ENCODE data around the gene SLC25A21. TPM values are rescaled to one million over a fixed set of nuclear protein-coding genes. Genes with fewer than 3 reads are reported as not detected.
"Not testable (repeated sequence)": the region's sequence is repeated elsewhere in the genome, so short reads cannot be mapped to it uniquely, and the experiment has no call there.

The SLC25A21 gene
- total RNA-seq, 1 donor from 2014 or later: 6.4 TPM

DNA sequence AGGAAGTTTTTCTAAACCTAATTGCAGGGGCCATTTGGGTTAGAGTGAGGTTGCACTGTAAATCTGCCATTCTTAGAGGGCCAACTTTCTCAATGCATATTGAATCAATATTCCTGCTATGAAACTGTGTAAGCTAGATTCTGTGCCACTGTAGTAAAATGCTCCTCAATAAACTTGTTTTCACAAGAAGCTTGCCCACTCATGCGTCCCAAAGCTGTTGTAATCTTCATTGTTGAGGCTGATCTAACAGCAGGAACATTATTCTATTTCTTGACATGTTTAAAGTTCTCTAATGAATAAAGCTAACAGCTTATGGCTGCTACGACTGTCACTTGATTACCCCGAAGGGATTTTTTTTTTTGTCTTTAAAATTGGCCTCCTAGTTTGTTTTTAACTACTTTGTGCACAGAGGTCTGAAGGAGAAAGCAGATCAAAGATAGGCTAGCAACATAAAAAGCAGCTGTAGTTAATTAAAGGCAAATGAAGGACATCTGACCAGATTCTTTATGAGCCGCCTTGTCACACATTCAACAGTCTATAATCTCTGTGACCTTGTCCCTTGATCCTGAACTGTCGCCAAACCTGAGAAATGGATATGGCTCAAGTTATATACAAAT is 267.0 kb downstream of the SLC25A21 start:
- Mint-ChIP-seq H3K36me3 (no peaks in the 10 kb centered on the region), H3K27me3 (ENCODE audit: insufficient read depth, low read depth) (peaks cover 4% of the 10 kb centered on the region), H3K9me3 (no peaks in the 10 kb centered on the region), H3K27ac (no peak overlapping the region), H3K4me1 (peaks cover 7% of the 10 kb centered on the region), H3K4me3 (no peak overlapping the region)
- H3K4me3 ChIP-seq: no peak overlapping the region
- peak; percentile 11 for DNase-seq (ENCODE audit: low spot score)
- no peak overlapping the region for H3K27ac ChIP-seq
- peaks cover 11% of the 10 kb centered on the region for H3K4me1 ChIP-seq
- H3K9me3 ChIP-seq (ENCODE audit: low read depth): no peaks in the 10 kb centered on the region
- H3K9ac ChIP-seq: no peak overlapping the region
- no peaks in the 10 kb centered on the region for H3K79me2 ChIP-seq (ENCODE audit: low read depth)
- H4K20me1 ChIP-seq (ENCODE audit: low read depth): peaks cover 5% of the 10 kb centered on the region
- no peaks in the 10 kb centered on the region for H3F3A ChIP-seq (ENCODE audit: low read depth)
- no peaks in the 10 kb centered on the region for H3K27me3 ChIP-seq
- H3K4me2 ChIP-seq: peak overlapping the region; percentile 21
- no peaks in the 10 kb centered on the region for H3K36me3 ChIP-seq
- H2AFZ ChIP-seq (replicated peaks): no peak overlapping the region
- TF ChIP-seq EZH2phosphoT487 (IDR thresholded peaks at IDR 0.05) (no peak), EZH2 (IDR thresholded peaks at IDR 0.05) (no peak)
- TF ChIP-seq, protein P1, sequence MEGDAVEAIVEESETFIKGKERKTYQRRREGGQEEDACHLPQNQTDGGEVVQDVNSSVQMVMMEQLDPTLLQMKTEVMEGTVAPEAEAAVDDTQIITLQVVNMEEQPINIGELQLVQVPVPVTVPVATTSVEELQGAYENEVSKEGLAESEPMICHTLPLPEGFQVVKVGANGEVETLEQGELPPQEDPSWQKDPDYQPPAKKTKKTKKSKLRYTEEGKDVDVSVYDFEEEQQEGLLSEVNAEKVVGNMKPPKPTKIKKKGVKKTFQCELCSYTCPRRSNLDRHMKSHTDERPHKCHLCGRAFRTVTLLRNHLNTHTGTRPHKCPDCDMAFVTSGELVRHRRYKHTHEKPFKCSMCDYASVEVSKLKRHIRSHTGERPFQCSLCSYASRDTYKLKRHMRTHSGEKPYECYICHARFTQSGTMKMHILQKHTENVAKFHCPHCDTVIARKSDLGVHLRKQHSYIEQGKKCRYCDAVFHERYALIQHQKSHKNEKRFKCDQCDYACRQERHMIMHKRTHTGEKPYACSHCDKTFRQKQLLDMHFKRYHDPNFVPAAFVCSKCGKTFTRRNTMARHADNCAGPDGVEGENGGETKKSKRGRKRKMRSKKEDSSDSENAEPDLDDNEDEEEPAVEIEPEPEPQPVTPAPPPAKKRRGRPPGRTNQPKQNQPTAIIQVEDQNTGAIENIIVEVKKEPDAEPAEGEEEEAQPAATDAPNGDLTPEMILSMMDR (IDR thresholded peaks at IDR 0.05): no peak

DNA sequence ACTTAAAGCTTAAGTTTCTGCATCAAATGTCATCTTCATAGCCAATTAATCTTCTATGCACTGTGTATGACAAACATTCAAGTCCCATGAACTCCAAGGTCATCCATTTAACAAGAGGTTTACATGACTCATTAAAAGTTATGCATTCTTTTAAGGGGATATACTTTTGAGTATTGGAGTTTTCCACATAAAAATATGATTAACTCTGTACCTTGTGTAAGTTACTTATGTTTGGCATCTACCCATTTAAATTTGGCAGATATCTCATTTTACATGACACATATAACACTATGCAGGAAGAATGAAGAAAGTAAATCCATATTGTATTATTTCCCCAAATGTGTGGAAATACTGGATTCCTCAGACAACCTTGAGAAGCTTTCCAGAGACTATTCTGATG is 270.5 kb downstream of the SLC25A21 start:
- no peak overlapping the region for H3K27ac ChIP-seq
- no peaks in the 10 kb centered on the region for H3K36me3 Mint-ChIP-seq
- peaks cover 6% of the 10 kb centered on the region for H3K27me3 Mint-ChIP-seq (ENCODE audit: insufficient read depth, low read depth)
- no peaks in the 10 kb centered on the region for H3K9me3 ChIP-seq (ENCODE audit: low read depth)
- H4K20me1 ChIP-seq (ENCODE audit: low read depth): peaks cover 5% of the 10 kb centered on the region
- DNase-seq (ENCODE audit: low spot score): no peak
- H3K4me1 Mint-ChIP-seq: peaks cover 7% of the 10 kb centered on the region
- no peaks in the 10 kb centered on the region for H3K79me2 ChIP-seq (ENCODE audit: low read depth)
- H3K4me3 ChIP-seq: no peak overlapping the region
- H3K36me3 ChIP-seq: no peaks in the 10 kb centered on the region
- H3F3A ChIP-seq (ENCODE audit: low read depth): no peaks in the 10 kb centered on the region
- H3K4me3 Mint-ChIP-seq: no peak overlapping the region
- TF ChIP-seq EZH2 (IDR thresholded peaks at IDR 0.05) (no peak), EZH2phosphoT487 (IDR thresholded peaks at IDR 0.05) (no peak)
- TF ChIP-seq, protein P1 (IDR thresholded peaks at IDR 0.05): no peak
- no peak overlapping the region for H3K9ac ChIP-seq
- H3K4me2 ChIP-seq: no peak overlapping the region
- peaks cover 11% of the 10 kb centered on the region for H3K4me1 ChIP-seq
- no peak overlapping the region for H3K27ac Mint-ChIP-seq
- H3K27me3 ChIP-seq: no peaks in the 10 kb centered on the region
- no peaks in the 10 kb centered on the region for H3K9me3 Mint-ChIP-seq
- no peak overlapping the region for H2AFZ ChIP-seq (replicated peaks)

DNA sequence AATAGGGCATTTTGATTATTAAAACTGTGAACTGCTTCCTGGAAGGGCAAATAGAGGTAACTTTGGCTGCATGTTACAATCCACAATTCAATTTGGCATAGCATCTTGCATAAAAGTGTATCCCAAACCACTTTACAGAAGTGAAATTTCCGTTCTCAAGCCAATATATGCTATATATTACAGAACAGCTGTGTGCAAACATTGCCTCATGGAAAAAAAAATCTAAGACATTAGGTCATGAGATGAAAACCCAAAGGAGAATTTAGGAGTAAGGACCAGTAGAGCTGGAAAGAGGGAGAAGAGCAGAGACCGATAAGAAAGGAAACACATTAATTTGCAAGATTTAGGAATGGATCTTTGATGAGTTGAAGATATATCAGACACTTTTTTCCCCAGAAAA is 271.6 kb downstream of the SLC25A21 start:
- H3K9ac ChIP-seq: no peak overlapping the region
- no peak overlapping the region for H3K4me3 ChIP-seq
- H3F3A ChIP-seq (ENCODE audit: low read depth): no peaks in the 10 kb centered on the region
- no peak overlapping the region for H2AFZ ChIP-seq (replicated peaks)
- no peak overlapping the region for H3K27ac ChIP-seq
- H3K27me3 ChIP-seq: no peaks in the 10 kb centered on the region
- H3K9me3 ChIP-seq (ENCODE audit: low read depth): no peaks in the 10 kb centered on the region
- H3K4me3 Mint-ChIP-seq: no peak overlapping the region
- H3K9me3 Mint-ChIP-seq: no peaks in the 10 kb centered on the region
- peaks cover 9% of the 10 kb centered on the region for H3K4me1 ChIP-seq
- TF ChIP-seq EZH2 (IDR thresholded peaks at IDR 0.05) (no peak), EZH2phosphoT487 (IDR thresholded peaks at IDR 0.05) (no peak)
- TF ChIP-seq, protein P1 (IDR thresholded peaks at IDR 0.05): no peak
- H3K27ac Mint-ChIP-seq: no peak overlapping the region
- H3K4me1 Mint-ChIP-seq: peaks cover 7% of the 10 kb centered on the region
- no peaks in the 10 kb centered on the region for H3K36me3 Mint-ChIP-seq
- H3K27me3 Mint-ChIP-seq (ENCODE audit: insufficient read depth, low read depth): peaks cover 6% of the 10 kb centered on the region
- DNase-seq (ENCODE audit: low spot score): no peak
- no peaks in the 10 kb centered on the region for H3K36me3 ChIP-seq
- no peaks in the 10 kb centered on the region for H3K79me2 ChIP-seq (ENCODE audit: low read depth)
- H3K4me2 ChIP-seq: no peak overlapping the region
- peaks cover 5% of the 10 kb centered on the region for H4K20me1 ChIP-seq (ENCODE audit: low read depth)

DNA sequence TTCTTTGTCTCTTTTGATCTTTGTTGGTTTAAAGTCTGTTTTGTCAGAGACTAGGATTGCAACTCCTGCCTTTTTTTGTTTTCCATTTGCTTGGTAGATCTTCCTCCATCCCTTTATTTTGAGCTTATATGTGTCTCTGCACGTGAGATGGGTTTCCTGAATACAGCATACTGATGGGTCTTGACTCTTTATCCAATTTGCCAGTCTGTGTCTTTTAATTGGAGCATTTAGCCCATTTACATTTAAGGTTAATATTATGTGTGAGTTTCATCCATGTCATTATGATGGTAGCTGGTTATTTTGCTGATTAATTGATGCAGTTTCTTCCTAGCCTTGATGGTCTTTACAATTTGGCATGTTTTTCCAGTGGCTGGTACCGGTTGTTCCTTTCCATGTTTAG is 276.1 kb downstream of the SLC25A21 start:
- H2AFZ ChIP-seq (replicated peaks); H3F3A ChIP-seq (ENCODE audit: low read depth); H3K36me3 Mint-ChIP-seq: not testable (repeated sequence)

More for the DNA sequence above, 276.1 kb downstream of the SLC25A21 start:
- H3K9me3 Mint-ChIP-seq; H3K9me3 ChIP-seq (ENCODE audit: low read depth); H3K36me3 ChIP-seq; H3K4me3 ChIP-seq; H3K27me3 Mint-ChIP-seq (ENCODE audit: insufficient read depth, low read depth); H3K27me3 ChIP-seq; H3K4me1 Mint-ChIP-seq; H3K27ac ChIP-seq; H3K4me1 ChIP-seq; H3K27ac Mint-ChIP-seq; H3K9ac ChIP-seq; H3K4me3 Mint-ChIP-seq; DNase-seq (ENCODE audit: low spot score); H3K79me2 ChIP-seq (ENCODE audit: low read depth); H3K4me2 ChIP-seq; H4K20me1 ChIP-seq (ENCODE audit: low read depth): not testable (repeated sequence)
